HG03280 (cell line): ENCODE results near the gene AP3S1.

Experiments
- ATAC-seq: cut with Tn5 transposase; IDR thresholded peaks from one replicate; pipeline ENCODE4 v1.9.1; 2021; ENCODE audit warnings: mild to moderate bottlenecking, moderate library complexity; ENCODE audit not compliant: unreplicated experiment

The AP3S1 gene

GRCh38 chr5:115936031-115936430, 94.3 kb downstream of the AP3S1 start:
- ATAC-seq: no peak

- no peak for ATAC-seq
These were observed 97.3 kb downstream of the AP3S1 start for GRCh38 chr5:115939059-115939458.

GRCh38 chr5:115940080-115940810, 98.5 kb downstream of the AP3S1 start:
- ATAC-seq: no peak

GRCh38 chr5:115941051-115941675, 99.4 kb downstream of the AP3S1 start:
- no peak for ATAC-seq

GRCh38 chr5:115944501-115944900, 102.8 kb downstream of the AP3S1 start:
- no peak for ATAC-seq

- ATAC-seq: no peak
These were observed 104.9 kb downstream of the AP3S1 start for GRCh38 chr5:115946655-115947054.

- no peak for ATAC-seq
These were observed 105.5 kb downstream of the AP3S1 start for GRCh38 chr5:115947260-115947659.

- ATAC-seq: no peak
These were observed 106.4 kb downstream of the AP3S1 start for GRCh38 chr5:115948091-115948534.

- no peak for ATAC-seq
These were observed 107.4 kb downstream of the AP3S1 start for GRCh38 chr5:115949096-115949495.

- no peak for ATAC-seq
These were observed 110.9 kb downstream of the AP3S1 start for GRCh38 chr5:115952588-115952987.

GRCh38 chr5:115954144-115954543, 112.4 kb downstream of the AP3S1 start:
- ATAC-seq: no peak

GRCh38 chr5:115956957-115957356, 115.2 kb downstream of the AP3S1 start:
- no peak for ATAC-seq

GRCh38 chr5:115961381-115962238, 119.9 kb downstream of the AP3S1 start:
- ATAC-seq: no peak

GRCh38 chr5:115962239-115962564, 120.5 kb downstream of the AP3S1 start, which contains the start of gene LVRN:
Gene LVRN, plus strand, starts transcription at chr5:115962475. Its CDS starts 143 bp downstream, at chr5:115962618.
- no peak for ATAC-seq

GRCh38 chr5:115962565-115963402, 121.0 kb downstream of the AP3S1 start:
- no peak for ATAC-seq

- no peak for ATAC-seq
These were observed 121.8 kb downstream of the AP3S1 start for GRCh38 chr5:115963566-115963965.
